ENCODE data around the gene DNAH8.

DNA sequence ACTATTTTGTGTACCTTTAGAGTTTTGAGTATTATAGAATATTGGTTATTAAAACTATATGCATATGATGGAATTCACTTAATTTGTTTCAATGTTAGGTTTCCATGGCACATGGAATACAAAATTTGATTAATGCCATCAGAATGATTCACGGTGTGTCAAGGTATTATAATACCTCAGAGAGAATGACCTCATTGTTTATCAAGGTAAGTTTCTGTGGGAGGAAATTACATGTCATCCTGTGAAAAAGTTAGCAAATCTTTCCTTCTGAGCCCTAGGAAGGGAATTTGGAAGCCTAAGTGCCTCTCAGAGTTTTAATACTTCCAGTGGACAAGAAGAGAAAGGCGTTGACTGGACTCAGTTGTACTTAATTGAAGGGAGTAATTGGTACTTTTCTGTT is 40.8 kb downstream of the DNAH8 start:
- TF ChIP-seq, protein P1, sequence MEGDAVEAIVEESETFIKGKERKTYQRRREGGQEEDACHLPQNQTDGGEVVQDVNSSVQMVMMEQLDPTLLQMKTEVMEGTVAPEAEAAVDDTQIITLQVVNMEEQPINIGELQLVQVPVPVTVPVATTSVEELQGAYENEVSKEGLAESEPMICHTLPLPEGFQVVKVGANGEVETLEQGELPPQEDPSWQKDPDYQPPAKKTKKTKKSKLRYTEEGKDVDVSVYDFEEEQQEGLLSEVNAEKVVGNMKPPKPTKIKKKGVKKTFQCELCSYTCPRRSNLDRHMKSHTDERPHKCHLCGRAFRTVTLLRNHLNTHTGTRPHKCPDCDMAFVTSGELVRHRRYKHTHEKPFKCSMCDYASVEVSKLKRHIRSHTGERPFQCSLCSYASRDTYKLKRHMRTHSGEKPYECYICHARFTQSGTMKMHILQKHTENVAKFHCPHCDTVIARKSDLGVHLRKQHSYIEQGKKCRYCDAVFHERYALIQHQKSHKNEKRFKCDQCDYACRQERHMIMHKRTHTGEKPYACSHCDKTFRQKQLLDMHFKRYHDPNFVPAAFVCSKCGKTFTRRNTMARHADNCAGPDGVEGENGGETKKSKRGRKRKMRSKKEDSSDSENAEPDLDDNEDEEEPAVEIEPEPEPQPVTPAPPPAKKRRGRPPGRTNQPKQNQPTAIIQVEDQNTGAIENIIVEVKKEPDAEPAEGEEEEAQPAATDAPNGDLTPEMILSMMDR (IDR thresholded peaks at IDR 0.05): no peak
- TF ChIP-seq POLR2A (IDR thresholded peaks at IDR 0.05): no peak

Measured in tibial nerve (tissue), 3 donors.